Measurements from ENCODE around the gene SLC30A2.

The SLC30A2 gene

GRCh38 chr1:26037904-26038303 lies 8.0 kb downstream of the SLC30A2 start:
- no peak for DNase-seq

- DNase-seq = no peak
These were observed 9.1 kb downstream of the SLC30A2 start for GRCh38 chr1:26036756-26037281.

GRCh38 chr1:26035959-26036755 lies 9.8 kb downstream of the SLC30A2 start:
- peak; percentile 51 for DNase-seq

GRCh38 chr1:26035203-26035958 lies 10.5 kb downstream of the SLC30A2 start:
- DNase-seq = peak; percentile 96

- peak; percentile 57 for DNase-seq
These were observed 11.3 kb downstream of the SLC30A2 start for GRCh38 chr1:26034504-26035202.

GRCh38 chr1:26032656-26033357 lies 13.1 kb downstream of the SLC30A2 start:
- no peak for DNase-seq

GRCh38 chr1:26031611-26032220 lies 14.2 kb downstream of the SLC30A2 start:
- no peak for DNase-seq

GRCh38 chr1:26031196-26031595 lies 14.7 kb downstream of the SLC30A2 start:
- DNase-seq = no peak

- DNase-seq = peak; percentile 15
These were observed 15.9 kb downstream of the SLC30A2 start for GRCh38 chr1:26029864-26030481.

- DNase-seq = no peak
These were observed 16.7 kb downstream of the SLC30A2 start for GRCh38 chr1:26029054-26029863.

- DNase-seq = no peak
These were observed 17.4 kb downstream of the SLC30A2 start for GRCh38 chr1:26028490-26028980.

- no peak for DNase-seq
These were observed 18.0 kb downstream of the SLC30A2 start for GRCh38 chr1:26027716-26028489.

- DNase-seq = no peak
These were observed 20.4 kb downstream of the SLC30A2 start for GRCh38 chr1:26025517-26025916.

GRCh38 chr1:26025060-26025459 lies 20.9 kb downstream of the SLC30A2 start:
- DNase-seq = no peak

GRCh38 chr1:26023826-26024225 lies 22.1 kb downstream of the SLC30A2 start:
- DNase-seq = no peak

GRCh38 chr1:26023009-26023408 lies 22.9 kb downstream of the SLC30A2 start:
- DNase-seq = no peak

- DNase-seq = no peak
These were observed 23.5 kb downstream of the SLC30A2 start for GRCh38 chr1:26022404-26022779.

- peak; percentile 89 for DNase-seq
These were observed 24.1 kb downstream of the SLC30A2 start, which contains the start of gene EXTL1 for GRCh38 chr1:26021647-26022403. EXTL1 (plus strand) TSS chr1:26021775; CDS start chr1:26022647, 872 bp downstream.
